Measurements from ENCODE around the gene TTLL11.

The TTLL11 gene

DNA sequence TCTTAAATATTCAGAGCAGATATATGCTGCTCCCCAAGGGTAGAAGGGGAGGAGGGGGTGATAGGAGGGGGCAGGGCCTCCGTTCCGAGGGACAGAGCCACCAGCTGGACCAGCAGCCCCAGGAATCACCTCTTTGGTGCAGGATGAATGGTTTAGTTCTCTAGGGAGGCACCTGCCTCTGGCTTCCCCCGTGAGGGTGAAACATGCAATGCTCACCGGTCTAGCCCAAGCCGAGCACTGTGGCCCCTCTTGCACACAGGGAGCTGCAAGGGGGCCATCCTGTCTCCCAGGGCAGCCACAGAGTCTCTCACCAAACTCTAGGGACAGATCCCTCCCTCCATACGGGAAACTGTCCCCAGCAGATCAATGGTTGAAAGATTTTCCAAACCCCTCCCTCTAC is 278.0 kb downstream of the TTLL11 start:
- Histone ChIP-seq H3K4me3 (ENCODE audit: low read depth, low read length) (no peak overlapping the region), H3K27me3 (ENCODE audit: insufficient read depth, low read depth, severe bottlenecking) (no peaks in the 10 kb centered on the region), H3K36me3 (no peaks in the 10 kb centered on the region), H3K27ac (no peak overlapping the region), H3K9me3 (ENCODE audit: severe bottlenecking) (no peaks in the 10 kb centered on the region)
- no peak for DNase-seq
- TF ChIP-seq, protein P1, sequence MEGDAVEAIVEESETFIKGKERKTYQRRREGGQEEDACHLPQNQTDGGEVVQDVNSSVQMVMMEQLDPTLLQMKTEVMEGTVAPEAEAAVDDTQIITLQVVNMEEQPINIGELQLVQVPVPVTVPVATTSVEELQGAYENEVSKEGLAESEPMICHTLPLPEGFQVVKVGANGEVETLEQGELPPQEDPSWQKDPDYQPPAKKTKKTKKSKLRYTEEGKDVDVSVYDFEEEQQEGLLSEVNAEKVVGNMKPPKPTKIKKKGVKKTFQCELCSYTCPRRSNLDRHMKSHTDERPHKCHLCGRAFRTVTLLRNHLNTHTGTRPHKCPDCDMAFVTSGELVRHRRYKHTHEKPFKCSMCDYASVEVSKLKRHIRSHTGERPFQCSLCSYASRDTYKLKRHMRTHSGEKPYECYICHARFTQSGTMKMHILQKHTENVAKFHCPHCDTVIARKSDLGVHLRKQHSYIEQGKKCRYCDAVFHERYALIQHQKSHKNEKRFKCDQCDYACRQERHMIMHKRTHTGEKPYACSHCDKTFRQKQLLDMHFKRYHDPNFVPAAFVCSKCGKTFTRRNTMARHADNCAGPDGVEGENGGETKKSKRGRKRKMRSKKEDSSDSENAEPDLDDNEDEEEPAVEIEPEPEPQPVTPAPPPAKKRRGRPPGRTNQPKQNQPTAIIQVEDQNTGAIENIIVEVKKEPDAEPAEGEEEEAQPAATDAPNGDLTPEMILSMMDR (IDR thresholded peaks at IDR 0.05; ENCODE audit: low read depth, low read length), result no peak

DNA sequence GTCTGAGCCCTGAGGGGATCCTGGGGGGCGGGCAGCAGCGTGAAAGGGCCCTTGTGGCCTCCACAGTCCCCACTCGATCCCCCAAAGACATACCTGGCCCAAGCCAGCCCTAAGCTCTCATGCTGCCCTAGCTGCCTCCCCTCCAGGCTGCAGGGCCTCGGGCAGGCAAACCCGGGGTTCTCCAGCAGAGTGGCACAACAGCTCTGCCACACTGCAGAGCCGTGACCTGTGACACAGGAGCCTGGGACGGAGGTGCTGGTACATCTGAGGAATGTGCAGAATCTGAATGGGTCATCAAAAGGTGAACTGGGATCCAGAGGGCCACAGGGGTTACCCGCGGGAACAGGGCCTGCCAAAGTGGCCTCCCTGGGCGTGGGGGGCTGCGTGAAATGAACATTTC is 278.5 kb downstream of the TTLL11 start:
- no peaks in the 10 kb centered on the region for H3K36me3 ChIP-seq
- no peak for DNase-seq
- H3K27ac ChIP-seq, result no peak overlapping the region
- H3K27me3 ChIP-seq (ENCODE audit: insufficient read depth, low read depth, severe bottlenecking), result no peaks in the 10 kb centered on the region
- no peaks in the 10 kb centered on the region for H3K9me3 ChIP-seq (ENCODE audit: severe bottlenecking)
- TF ChIP-seq, protein P1 (IDR thresholded peaks at IDR 0.05; ENCODE audit: low read depth, low read length), result no peak
- no peak overlapping the region for H3K4me3 ChIP-seq (ENCODE audit: low read depth, low read length)

DNA sequence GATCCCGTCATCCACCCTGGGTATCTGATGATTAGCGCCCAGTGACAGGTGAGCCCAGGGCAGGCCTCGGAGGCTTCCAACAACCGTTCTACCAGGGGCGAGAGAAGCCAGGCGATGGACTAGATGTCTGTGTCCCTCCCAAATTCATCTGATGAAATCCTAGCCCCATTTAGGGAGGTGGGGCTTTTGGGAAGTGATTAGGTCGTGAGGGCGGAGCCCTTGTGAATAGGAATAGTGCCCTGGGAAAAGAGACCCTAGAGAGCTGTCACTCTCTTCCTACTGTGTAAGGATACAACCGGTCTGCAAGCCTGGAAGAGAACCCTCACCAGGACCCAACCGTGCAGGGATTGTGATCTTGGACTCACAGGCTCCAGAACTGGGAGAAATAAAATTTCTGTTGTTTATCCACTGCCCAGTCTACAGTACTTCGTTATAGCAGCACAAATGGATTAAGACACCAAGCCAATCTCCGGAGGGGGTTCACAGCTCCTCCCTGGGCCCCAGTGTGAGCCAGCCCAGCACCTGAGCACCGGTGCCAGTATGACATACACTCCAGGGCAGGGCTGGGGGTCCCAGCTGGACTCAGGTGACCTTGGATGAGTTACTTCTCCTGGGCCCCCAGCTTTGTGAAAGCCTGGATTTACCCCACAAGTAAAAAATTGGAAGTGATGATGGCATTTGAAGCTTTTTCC is 279.4 kb downstream of the TTLL11 start:
- TF ChIP-seq, protein P1 (IDR thresholded peaks at IDR 0.05; ENCODE audit: low read depth, low read length), result no peak
- Histone ChIP-seq H3K36me3 (no peaks in the 10 kb centered on the region), H3K4me3 (ENCODE audit: low read depth, low read length) (no peak overlapping the region), H3K27ac (no peak overlapping the region), H3K9me3 (ENCODE audit: severe bottlenecking) (no peaks in the 10 kb centered on the region), H3K27me3 (ENCODE audit: insufficient read depth, low read depth, severe bottlenecking) (no peaks in the 10 kb centered on the region)
- DNase-seq, result no peak

DNA sequence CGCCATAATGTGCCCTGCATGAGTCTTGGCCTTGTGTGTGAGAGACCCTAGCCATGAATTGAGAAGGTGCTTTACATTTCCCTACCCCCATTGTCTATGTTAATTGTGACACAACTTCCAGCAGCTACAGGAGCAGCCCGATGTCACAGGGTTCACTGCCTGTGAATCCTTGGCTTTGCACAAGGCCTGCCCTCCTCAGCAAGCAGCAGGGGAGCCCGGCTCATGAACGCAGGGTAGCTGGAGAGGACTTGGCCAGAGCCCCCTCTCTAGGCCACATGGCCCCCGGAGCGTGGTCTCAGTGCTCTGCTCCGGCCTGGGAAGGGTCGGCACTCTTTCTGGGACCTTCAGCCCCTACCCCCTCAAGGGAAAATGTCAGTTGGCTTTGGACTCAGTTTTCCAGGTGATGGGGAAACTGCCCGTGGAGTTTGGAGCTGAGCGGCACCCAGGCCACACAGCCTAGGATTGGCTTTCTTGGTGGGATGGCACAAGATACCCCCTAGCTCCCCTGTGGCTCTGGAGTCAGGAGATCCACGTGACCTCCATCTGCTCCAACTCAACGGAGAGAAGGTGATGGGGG is 280.9 kb downstream of the TTLL11 start:
- no peak overlapping the region for H3K27ac ChIP-seq
- no peak for DNase-seq
- TF ChIP-seq, protein P1 (IDR thresholded peaks at IDR 0.05; ENCODE audit: low read depth, low read length), result no peak
- H3K36me3 ChIP-seq, result no peaks in the 10 kb centered on the region
- no peaks in the 10 kb centered on the region for H3K27me3 ChIP-seq (ENCODE audit: insufficient read depth, low read depth, severe bottlenecking)
- no peaks in the 10 kb centered on the region for H3K9me3 ChIP-seq (ENCODE audit: severe bottlenecking)
- no peak overlapping the region for H3K4me3 ChIP-seq (ENCODE audit: low read depth, low read length)

DNA sequence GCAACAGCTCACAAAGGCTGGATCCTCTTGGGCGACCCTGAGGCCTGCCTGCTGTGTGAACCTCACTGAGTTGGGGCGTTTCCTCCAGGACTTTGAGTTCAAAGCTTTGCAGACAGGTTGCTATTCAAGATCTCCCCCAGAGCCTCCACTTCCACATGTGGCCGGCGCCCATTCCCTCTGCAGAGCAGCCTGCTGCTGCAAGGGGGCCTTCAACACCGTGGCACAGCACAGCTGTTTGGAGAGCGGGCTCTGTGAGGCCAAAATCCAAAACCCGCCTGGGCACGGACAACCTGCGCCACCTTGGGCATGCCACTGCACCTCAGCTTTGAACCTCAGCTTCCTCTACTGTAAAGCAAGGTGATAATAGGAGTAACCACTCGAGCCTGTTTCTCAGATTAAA is 281.4 kb downstream of the TTLL11 start:
- Histone ChIP-seq H3K36me3 (no peaks in the 10 kb centered on the region), H3K27ac (no peak overlapping the region), H3K9me3 (ENCODE audit: severe bottlenecking) (no peaks in the 10 kb centered on the region), H3K27me3 (ENCODE audit: insufficient read depth, low read depth, severe bottlenecking) (no peaks in the 10 kb centered on the region), H3K4me3 (ENCODE audit: low read depth, low read length) (no peak overlapping the region)
- TF ChIP-seq, protein P1 (IDR thresholded peaks at IDR 0.05; ENCODE audit: low read depth, low read length), result no peak
- no peak for DNase-seq

DNA sequence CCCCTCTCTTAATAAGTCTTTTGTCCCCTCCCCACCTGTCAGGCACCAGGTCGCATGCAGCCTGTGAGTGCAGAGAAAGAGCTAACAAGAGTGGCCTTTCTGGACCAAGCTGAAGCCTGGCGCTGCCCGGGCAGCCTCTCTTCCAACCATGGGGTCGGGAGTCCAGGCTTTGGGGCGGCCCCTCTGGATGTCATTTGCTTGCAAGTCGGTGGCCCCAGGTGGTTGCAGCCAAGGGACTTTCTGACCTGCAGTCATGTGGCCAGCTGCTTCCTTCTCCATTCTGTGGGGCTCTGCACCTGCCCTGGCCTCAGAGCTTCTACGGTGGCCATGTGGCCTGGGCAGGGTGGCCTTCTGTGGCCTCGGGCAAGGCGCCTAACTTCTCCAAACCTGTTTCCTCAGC is 282.0 kb downstream of the TTLL11 start:
- TF ChIP-seq, protein P1 (IDR thresholded peaks at IDR 0.05; ENCODE audit: low read depth, low read length), result no peak
- H3K9me3 ChIP-seq (ENCODE audit: severe bottlenecking), result no peaks in the 10 kb centered on the region
- H3K4me3 ChIP-seq (ENCODE audit: low read depth, low read length), result no peak overlapping the region
- no peaks in the 10 kb centered on the region for H3K36me3 ChIP-seq
- H3K27me3 ChIP-seq (ENCODE audit: insufficient read depth, low read depth, severe bottlenecking), result no peaks in the 10 kb centered on the region
- no peak for DNase-seq
- H3K27ac ChIP-seq, result no peak overlapping the region

All from WERI-Rb-1 (cell line).